NT2/D1 (cell line): ENCODE measurements around the gene ADGRG3.

ENCODE experiments used
- YY1 ChIP-seq: IDR thresholded peaks from 2 replicates; pipeline ENCODE4 v1.6.1; 2011; ENCODE audit not compliant: insufficient read length, insufficient read depth
- ZNF274 ChIP-seq: IDR thresholded peaks from 2 replicates; pipeline ENCODE4 v1.6.1; 2011; ENCODE audit warnings: mild to moderate bottlenecking, low read depth, low read length

DNA sequence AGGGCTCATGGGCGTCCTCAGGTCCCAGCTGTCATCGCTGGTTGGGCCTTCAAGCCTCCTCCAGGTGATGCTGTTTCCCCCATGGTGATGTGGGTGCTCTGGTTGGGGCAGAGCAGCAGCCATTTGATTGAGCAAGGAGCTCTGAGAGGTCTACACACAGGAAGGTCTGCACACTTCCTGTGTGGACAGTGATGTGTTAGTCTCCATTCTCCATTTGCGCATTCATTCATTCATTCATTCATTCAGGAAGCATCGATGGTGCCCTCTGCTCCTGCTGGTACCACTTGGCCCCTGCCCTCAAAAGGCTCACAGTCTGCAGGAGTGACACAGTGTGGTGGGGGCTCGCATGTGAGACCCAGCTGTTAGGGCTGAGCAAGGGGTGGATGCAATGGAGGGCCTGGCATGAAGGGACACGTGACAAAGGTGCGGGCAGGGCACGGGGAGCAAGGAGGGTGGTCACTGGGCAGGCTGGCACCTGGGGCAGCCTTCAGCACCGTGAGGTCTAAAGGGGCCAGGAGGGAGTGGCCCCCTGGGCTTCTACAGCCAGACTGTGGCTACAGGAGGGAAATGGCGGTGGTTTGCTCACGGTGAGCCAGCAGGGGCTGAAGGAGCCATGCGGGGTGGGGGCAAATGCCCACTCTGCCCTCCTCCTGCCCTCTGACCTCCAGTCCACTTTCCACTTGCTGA is 1.5 kb downstream of the ADGRG3 start:
- no peak for TF ChIP-seq YY1
- TF ChIP-seq ZNF274: no peak
